Measurements from ENCODE around the gene SYT2.

The SYT2 gene

GRCh38 chr1:202694314-202694713 lies 15.9 kb downstream of the SYT2 start:
- no peak for DNase-seq (ENCODE audit: insufficient read length, low spot score)
- FAIRE-seq, result no peak
- no peak for TF ChIP-seq POLR2A (IDR thresholded peaks at IDR 0.05; ENCODE audit: low read depth, low read length)
- TF ChIP-seq SPI1 (IDR thresholded peaks at IDR 0.05; ENCODE audit: low read depth, low read length), result no peak
- no peak for TF ChIP-seq PAX5 (IDR thresholded peaks at IDR 0.05; ENCODE audit: insufficient read depth, low read length, severe bottlenecking)
- TF ChIP-seq POLR2AphosphoS5 (IDR thresholded peaks at IDR 0.05; ENCODE audit: low read depth, low read length), result no peak
- no peak for TF ChIP-seq POU2F2 (IDR thresholded peaks at IDR 0.05; ENCODE audit: low read depth, low read length)
- TF ChIP-seq TAF1 (IDR thresholded peaks at IDR 0.05; ENCODE audit: low read depth, low read length), result no peak

DNA sequence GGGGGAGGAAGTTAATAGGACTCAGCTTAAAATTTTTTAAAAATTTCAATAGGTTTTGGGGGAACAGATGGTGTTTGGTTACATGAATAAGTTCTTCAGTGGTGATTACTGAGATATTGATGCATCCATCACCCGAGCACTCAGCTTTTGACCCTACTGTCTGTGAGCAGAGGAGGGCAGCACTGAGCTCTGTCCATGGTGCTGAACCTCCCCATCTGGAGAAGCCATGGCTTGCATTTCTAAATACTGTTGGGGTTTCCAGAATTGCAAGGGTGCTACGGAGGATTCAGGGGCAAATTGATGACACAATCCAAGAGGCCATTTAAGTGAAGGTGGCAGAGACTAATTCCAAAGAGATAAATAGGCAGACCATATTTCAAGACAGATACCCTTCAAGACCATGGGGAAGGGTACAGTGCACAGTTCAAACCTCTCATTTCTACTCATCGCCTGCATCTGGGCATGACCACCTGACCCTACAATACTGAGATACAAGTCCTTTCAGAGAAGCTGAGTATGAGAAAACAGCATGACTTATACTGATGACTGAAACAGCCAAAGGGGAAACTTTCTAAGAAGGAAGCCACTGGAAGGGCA lies 17.2 kb downstream of the SYT2 start:
- FAIRE-seq (peak; percentile 84), DNase-seq (ENCODE audit: insufficient read length, low spot score) (peak; percentile 54)
- no peak for TF ChIP-seq POU2F2 (IDR thresholded peaks at IDR 0.05; ENCODE audit: low read depth, low read length)
- TF ChIP-seq TAF1 (IDR thresholded peaks at IDR 0.05; ENCODE audit: low read depth, low read length), result no peak
- TF ChIP-seq POLR2A (IDR thresholded peaks at IDR 0.05; ENCODE audit: low read depth, low read length), result no peak
- no peak for TF ChIP-seq PAX5 (IDR thresholded peaks at IDR 0.05; ENCODE audit: insufficient read depth, low read length, severe bottlenecking)
- TF ChIP-seq POLR2AphosphoS5 (IDR thresholded peaks at IDR 0.05; ENCODE audit: low read depth, low read length), result no peak
- no peak for TF ChIP-seq SPI1 (IDR thresholded peaks at IDR 0.05; ENCODE audit: low read depth, low read length)

DNA sequence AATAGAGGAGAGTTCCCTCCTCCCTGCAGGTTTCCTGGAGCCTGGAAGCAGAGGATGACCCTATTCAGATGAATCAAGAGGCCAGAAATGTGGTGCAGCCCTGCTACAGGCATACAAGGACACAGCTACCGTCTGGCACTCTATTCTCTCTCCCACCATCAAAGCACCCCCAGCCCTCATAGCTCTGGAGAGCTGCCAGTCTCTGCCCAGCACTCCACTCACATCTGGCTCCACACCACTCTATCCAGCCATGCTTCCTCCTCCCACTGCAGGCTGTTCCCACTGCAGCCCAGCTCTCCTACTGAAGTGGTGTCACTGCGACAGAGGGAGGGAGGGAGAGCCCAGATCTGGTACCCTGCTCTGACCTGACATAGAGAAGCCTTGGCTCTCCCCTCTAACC lies 18.4 kb downstream of the SYT2 start:
- FAIRE-seq, result no peak
- no peak for TF ChIP-seq POLR2A (IDR thresholded peaks at IDR 0.05; ENCODE audit: low read depth, low read length)
- no peak for TF ChIP-seq POLR2AphosphoS5 (IDR thresholded peaks at IDR 0.05; ENCODE audit: low read depth, low read length)
- no peak for TF ChIP-seq POU2F2 (IDR thresholded peaks at IDR 0.05; ENCODE audit: low read depth, low read length)
- no peak for TF ChIP-seq SPI1 (IDR thresholded peaks at IDR 0.05; ENCODE audit: low read depth, low read length)
- TF ChIP-seq TAF1 (IDR thresholded peaks at IDR 0.05; ENCODE audit: low read depth, low read length), result no peak
- TF ChIP-seq PAX5 (IDR thresholded peaks at IDR 0.05; ENCODE audit: insufficient read depth, low read length, severe bottlenecking), result no peak
- no peak for DNase-seq (ENCODE audit: insufficient read length, low spot score)

- no peak for TF ChIP-seq TAF1 (IDR thresholded peaks at IDR 0.05; ENCODE audit: low read depth, low read length)
- TF ChIP-seq POLR2A (IDR thresholded peaks at IDR 0.05; ENCODE audit: low read depth, low read length), result no peak
- no peak for TF ChIP-seq PAX5 (IDR thresholded peaks at IDR 0.05; ENCODE audit: insufficient read depth, low read length, severe bottlenecking)
- TF ChIP-seq SPI1 (IDR thresholded peaks at IDR 0.05; ENCODE audit: low read depth, low read length), result no peak
- TF ChIP-seq POU2F2 (IDR thresholded peaks at IDR 0.05; ENCODE audit: low read depth, low read length), result no peak
- TF ChIP-seq POLR2AphosphoS5 (IDR thresholded peaks at IDR 0.05; ENCODE audit: low read depth, low read length), result no peak
- DNase-seq (ENCODE audit: insufficient read length, low spot score), result no peak
- no peak for FAIRE-seq
These were observed 20.5 kb downstream of the SYT2 start for GRCh38 chr1:202689493-202690342.

GRCh38 chr1:202689082-202689481 lies 21.2 kb downstream of the SYT2 start:
- FAIRE-seq (no peak), DNase-seq (ENCODE audit: insufficient read length, low spot score) (no peak)
- no peak for TF ChIP-seq POU2F2 (IDR thresholded peaks at IDR 0.05; ENCODE audit: low read depth, low read length)
- TF ChIP-seq POLR2A (IDR thresholded peaks at IDR 0.05; ENCODE audit: low read depth, low read length), result no peak
- no peak for TF ChIP-seq TAF1 (IDR thresholded peaks at IDR 0.05; ENCODE audit: low read depth, low read length)
- no peak for TF ChIP-seq PAX5 (IDR thresholded peaks at IDR 0.05; ENCODE audit: insufficient read depth, low read length, severe bottlenecking)
- TF ChIP-seq SPI1 (IDR thresholded peaks at IDR 0.05; ENCODE audit: low read depth, low read length), result no peak
- TF ChIP-seq POLR2AphosphoS5 (IDR thresholded peaks at IDR 0.05; ENCODE audit: low read depth, low read length), result no peak

DNA sequence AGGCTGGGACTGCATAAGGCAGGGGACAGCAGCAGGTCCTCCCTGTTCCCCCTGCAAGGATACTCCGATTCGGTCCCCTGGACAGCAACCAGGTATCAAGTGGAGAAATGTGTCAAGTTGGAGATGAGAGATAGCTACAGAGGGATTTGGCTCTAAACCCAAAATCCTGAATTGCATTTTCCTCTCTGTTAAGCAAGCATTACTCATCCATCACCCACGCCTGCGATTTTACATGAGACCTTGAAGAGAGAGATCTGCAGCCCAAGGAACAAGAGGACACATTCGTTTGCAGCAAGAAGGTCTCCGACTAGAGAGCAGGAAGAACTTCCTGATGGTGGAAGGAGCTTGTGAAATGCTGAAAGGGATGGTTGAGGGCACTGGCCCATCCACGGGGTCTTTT lies 21.9 kb downstream of the SYT2 start:
- FAIRE-seq (no peak), DNase-seq (ENCODE audit: insufficient read length, low spot score) (no peak)
- TF ChIP-seq POLR2A (IDR thresholded peaks at IDR 0.05; ENCODE audit: low read depth, low read length) (no peak), TAF1 (IDR thresholded peaks at IDR 0.05; ENCODE audit: low read depth, low read length) (no peak), POLR2AphosphoS5 (IDR thresholded peaks at IDR 0.05; ENCODE audit: low read depth, low read length) (no peak), POU2F2 (IDR thresholded peaks at IDR 0.05; ENCODE audit: low read depth, low read length) (no peak), PAX5 (IDR thresholded peaks at IDR 0.05; ENCODE audit: insufficient read depth, low read length, severe bottlenecking) (no peak), SPI1 (IDR thresholded peaks at IDR 0.05; ENCODE audit: low read depth, low read length) (no peak)

GRCh38 chr1:202687798-202688197 lies 22.5 kb downstream of the SYT2 start:
- no peak for FAIRE-seq
- TF ChIP-seq SPI1 (IDR thresholded peaks at IDR 0.05; ENCODE audit: low read depth, low read length) (no peak), TAF1 (IDR thresholded peaks at IDR 0.05; ENCODE audit: low read depth, low read length) (no peak), POLR2AphosphoS5 (IDR thresholded peaks at IDR 0.05; ENCODE audit: low read depth, low read length) (no peak), POU2F2 (IDR thresholded peaks at IDR 0.05; ENCODE audit: low read depth, low read length) (no peak)

DNA sequence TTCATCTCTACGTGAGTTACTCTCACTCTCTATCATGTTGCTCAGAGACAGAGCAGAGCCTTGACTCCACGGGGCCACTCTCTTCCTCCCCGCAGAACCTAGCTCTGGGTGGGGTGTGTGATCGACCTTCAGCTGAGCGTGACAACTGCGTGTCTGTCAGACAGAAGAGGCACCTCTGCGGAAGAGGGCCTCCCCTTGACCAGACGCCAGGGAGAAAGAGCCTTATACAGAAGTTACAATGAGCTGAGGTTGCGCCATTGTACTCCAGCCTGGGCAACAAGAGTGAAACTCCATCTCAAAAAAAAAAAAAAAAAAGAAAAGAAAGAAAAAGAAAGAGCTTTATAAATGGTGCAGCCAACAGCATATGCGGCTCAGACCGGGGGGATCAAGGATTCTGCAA lies 22.9 kb downstream of the SYT2 start:
- FAIRE-seq (no peak), DNase-seq (ENCODE audit: insufficient read length, low spot score) (no peak)
- TF ChIP-seq POLR2AphosphoS5 (IDR thresholded peaks at IDR 0.05; ENCODE audit: low read depth, low read length) (no peak), POLR2A (IDR thresholded peaks at IDR 0.05; ENCODE audit: low read depth, low read length) (no peak), POU2F2 (IDR thresholded peaks at IDR 0.05; ENCODE audit: low read depth, low read length) (no peak), TAF1 (IDR thresholded peaks at IDR 0.05; ENCODE audit: low read depth, low read length) (no peak), SPI1 (IDR thresholded peaks at IDR 0.05; ENCODE audit: low read depth, low read length) (no peak), PAX5 (IDR thresholded peaks at IDR 0.05; ENCODE audit: insufficient read depth, low read length, severe bottlenecking) (no peak)

More at GRCh38 chr1:202687798-202688197, 22.5 kb downstream of the SYT2 start:
- DNase-seq (ENCODE audit: insufficient read length, low spot score), result no peak

- TF ChIP-seq TAF1 (IDR thresholded peaks at IDR 0.05; ENCODE audit: low read depth, low read length), result no peak
- no peak for TF ChIP-seq SPI1 (IDR thresholded peaks at IDR 0.05; ENCODE audit: low read depth, low read length)
- no peak for TF ChIP-seq POU2F2 (IDR thresholded peaks at IDR 0.05; ENCODE audit: low read depth, low read length)
- TF ChIP-seq POLR2A (IDR thresholded peaks at IDR 0.05; ENCODE audit: low read depth, low read length), result no peak
- TF ChIP-seq PAX5 (IDR thresholded peaks at IDR 0.05; ENCODE audit: insufficient read depth, low read length, severe bottlenecking), result no peak
- TF ChIP-seq POLR2AphosphoS5 (IDR thresholded peaks at IDR 0.05; ENCODE audit: low read depth, low read length), result no peak
- FAIRE-seq (no peak), DNase-seq (ENCODE audit: insufficient read length, low spot score) (no peak)
These were observed 24.6 kb downstream of the SYT2 start for GRCh38 chr1:202685641-202686040.

Measured in GM12891 (cell line).